MM.1S (cell line): ENCODE data around the gene PRXL2A.

ENCODE experiments used
- DNase-seq: peaks from one replicate; pipeline ENCODE4 v3.0.0-alpha.2; 2015
- H2AFZ ChIP-seq: fragments of 300-600 bp; sonication (generic); 2 replicates; pipeline ENCODE4 v1.6.0; 2016; ENCODE audit warnings: antibody characterized with exemption, low read length
- H3F3A ChIP-seq: fragments of 300-600 bp; sonication (generic); 2 replicates; pipeline ENCODE4 v1.6.1; 2016; ENCODE audit warnings: mild to moderate bottlenecking, antibody characterized with exemption, low read length, moderate library complexity, mixed read lengths; ENCODE audit not compliant: insufficient read depth
- H3K27ac ChIP-seq: fragments of 300-600 bp; sonication (generic); 2 replicates; pipeline ENCODE4 v1.5.1; 2016; ENCODE audit warnings: mild to moderate bottlenecking, low read length
- H3K27me3 ChIP-seq: fragments of 300-600 bp; sonication (generic); replicated peaks from 2 replicates; pipeline ENCODE4 v1.6.0; 2016; ENCODE audit warnings: low read length; ENCODE audit not compliant: insufficient read depth
- H3K36me3 ChIP-seq: fragments of 300-600 bp; sonication (generic); replicated peaks from 2 replicates; pipeline ENCODE4 v1.6.1; 2016; ENCODE audit warnings: mild to moderate bottlenecking, low read length, mixed read lengths; ENCODE audit not compliant: insufficient read depth
- H3K4me1 ChIP-seq: fragments of 300-600 bp; sonication (generic); 2 replicates; pipeline ENCODE4 v1.6.1; 2016; ENCODE audit warnings: low read length, mixed read lengths
- H3K4me2 ChIP-seq: fragments of 300-600 bp; sonication (generic); 2 replicates; pipeline ENCODE4 v1.6.0; 2016; ENCODE audit warnings: low read depth, low read length
- H3K4me3 ChIP-seq: fragments of 300-600 bp; sonication (generic); 2 replicates; pipeline ENCODE4 v1.5.1; 2016; ENCODE audit warnings: low read length, mixed read lengths
- H3K79me2 ChIP-seq: fragments of 300-600 bp; sonication (generic); 2 replicates; pipeline ENCODE4 v1.6.1; 2016; ENCODE audit warnings: mixed run types, low read length, mixed read lengths
- H3K9ac ChIP-seq: fragments of 300-600 bp; sonication (generic); 2 replicates; pipeline ENCODE4 v1.6.1; 2016; ENCODE audit warnings: low read length, mixed read lengths
- H3K9me2 ChIP-seq: fragments of 300-600 bp; sonication (generic); replicated peaks from 2 replicates; pipeline ENCODE4 v1.6.1; 2016; ENCODE audit warnings: mild to moderate bottlenecking, low read length, mixed read lengths; ENCODE audit not compliant: insufficient read depth
- H3K9me3 ChIP-seq: fragments of 300-600 bp; sonication (generic); replicated peaks from 2 replicates; pipeline ENCODE4 v1.6.1; 2016; ENCODE audit warnings: mild to moderate bottlenecking, low read length, mixed read lengths; ENCODE audit not compliant: insufficient read depth
- H4K20me1 ChIP-seq: fragments of 300-600 bp; sonication (generic); 2 replicates; pipeline ENCODE4 v1.6.1; 2016; ENCODE audit warnings: mild to moderate bottlenecking, low read length, moderate library complexity, mixed read lengths; ENCODE audit not compliant: insufficient read depth
- CTCF ChIP-seq: fragments of 300-600 bp; sonication (generic); IDR thresholded peaks from 2 replicates; pipeline ENCODE4 v1.5.1; 2016; ENCODE audit warnings: antibody characterized with exemption, low read length, mixed read lengths
- EZH2 ChIP-seq: fragments of 300-600 bp; sonication (generic); optimal IDR thresholded peaks from 2 replicates; pipeline ENCODE3; 2017; ENCODE audit warnings: low read depth, mild to moderate bottlenecking, antibody characterized with exemption, low read length, mixed read lengths
- EZH2phosphoT487 ChIP-seq: fragments of 300-600 bp; sonication (generic); IDR thresholded peaks from 2 replicates; pipeline ENCODE4 v1.6.1; 2018; ENCODE audit warnings: antibody characterized with exemption, low read length

The PRXL2A gene

DNA sequence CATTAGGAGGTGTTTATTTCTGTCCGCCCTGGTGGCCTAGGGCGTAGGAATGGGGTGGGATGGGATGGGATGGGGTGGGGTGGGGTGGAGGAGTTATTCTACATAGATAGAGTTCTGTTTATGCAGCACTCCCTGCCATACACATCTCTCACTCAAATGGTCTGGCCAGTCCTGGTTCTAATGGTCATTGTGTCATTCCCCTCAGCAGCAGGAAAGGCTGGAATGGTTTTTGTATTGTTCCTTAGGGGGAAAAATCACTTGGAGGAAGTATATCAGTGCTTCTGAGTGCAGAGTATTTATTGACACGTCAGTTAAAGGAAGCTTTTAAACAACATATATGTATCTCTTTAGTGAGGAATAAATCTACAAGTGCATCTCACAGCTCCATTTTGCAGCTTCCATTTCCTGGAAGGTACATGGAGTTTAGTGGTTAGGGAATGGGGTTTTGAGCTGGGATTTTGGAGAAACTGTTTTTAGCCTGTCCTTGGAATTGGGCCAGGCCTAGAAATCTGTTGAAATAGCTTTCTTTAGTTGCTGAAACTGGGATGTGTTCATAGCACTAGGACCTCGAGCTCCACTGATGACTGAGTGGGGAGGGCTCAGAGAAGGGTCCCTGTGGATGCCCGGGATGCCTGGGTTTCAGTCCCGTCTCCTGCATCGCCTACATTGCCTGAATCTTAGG lies 54.1 kb downstream of the PRXL2A start:
- Histone ChIP-seq H3K27me3 (no peaks in the 10 kb centered on the region), H3K9me3 (no peaks in the 10 kb centered on the region), H3K27ac (no peak overlapping the region), H3F3A (peaks cover 3% of the 10 kb centered on the region; the same call in 1 of the 2 replicates), H3K9me2 (no peaks in the 10 kb centered on the region), H4K20me1 (no peaks in the 10 kb centered on the region), H3K9ac (no peak overlapping the region), H3K4me2 (no peak overlapping the region), H3K79me2 (peaks cover 45% of the 10 kb centered on the region), H3K4me1 (peaks cover 4% of the 10 kb centered on the region), H3K36me3 (no peaks in the 10 kb centered on the region), H3K4me3 (no peak overlapping the region), H2AFZ (no peak overlapping the region)
- DNase-seq = no peak
- TF ChIP-seq EZH2phosphoT487 = no peak
- no peak for TF ChIP-seq CTCF
- TF ChIP-seq EZH2 = no peak

DNA sequence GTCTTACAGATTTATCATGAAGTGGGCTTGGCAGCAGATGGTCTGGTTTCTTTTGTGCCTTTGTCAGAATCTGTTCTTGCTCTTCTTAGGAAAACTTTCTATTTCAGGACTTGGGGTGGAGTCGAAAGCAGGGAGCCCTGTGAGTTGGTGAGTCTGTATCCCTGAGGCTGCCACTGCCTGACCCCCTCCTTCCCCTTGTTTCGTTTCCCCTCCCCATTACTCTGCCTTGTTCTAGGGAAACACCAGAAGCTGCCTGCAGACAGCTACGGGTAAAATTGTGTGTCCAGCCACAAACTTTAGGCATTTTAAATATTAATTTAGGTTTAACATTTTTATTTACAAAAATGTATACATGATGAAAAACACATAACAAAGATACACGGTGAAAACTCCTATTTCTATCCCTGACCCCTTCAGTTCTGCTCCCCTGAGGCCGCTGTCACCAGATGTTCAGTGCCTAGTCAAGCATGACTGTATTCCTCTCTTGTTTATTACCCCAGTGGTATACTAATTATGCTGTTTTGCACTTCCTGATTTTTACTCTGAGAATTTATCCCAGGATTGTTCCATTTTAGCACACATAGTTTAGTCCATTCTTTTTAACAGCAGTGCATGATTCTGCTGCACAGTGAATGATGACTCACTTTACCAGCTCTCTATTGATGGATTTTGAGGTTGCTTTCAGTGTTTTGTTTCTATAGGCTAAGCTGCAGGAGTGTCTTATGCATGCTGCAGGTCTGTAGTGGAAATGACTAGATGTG lies 54.8 kb downstream of the PRXL2A start:
- DNase-seq = no peak
- no peak overlapping the region for H2AFZ ChIP-seq
- no peaks in the 10 kb centered on the region for H4K20me1 ChIP-seq
- H3K4me2 ChIP-seq = no peak overlapping the region
- H3K9me2 ChIP-seq = no peaks in the 10 kb centered on the region
- no peak overlapping the region for H3K27ac ChIP-seq
- H3K9ac ChIP-seq = no peak overlapping the region
- TF ChIP-seq EZH2 (no peak), CTCF (no peak), EZH2phosphoT487 (no peak)
- no peak overlapping the region for H3K4me3 ChIP-seq
- H3K79me2 ChIP-seq = peaks cover 39% of the 10 kb centered on the region
- peaks cover 4% of the 10 kb centered on the region for H3K4me1 ChIP-seq
- H3K9me3 ChIP-seq = no peaks in the 10 kb centered on the region
- no peaks in the 10 kb centered on the region for H3K27me3 ChIP-seq
- H3K36me3 ChIP-seq = no peaks in the 10 kb centered on the region
- peaks cover 3% of the 10 kb centered on the region; the same call in 1 of the 2 replicates for H3F3A ChIP-seq

DNA sequence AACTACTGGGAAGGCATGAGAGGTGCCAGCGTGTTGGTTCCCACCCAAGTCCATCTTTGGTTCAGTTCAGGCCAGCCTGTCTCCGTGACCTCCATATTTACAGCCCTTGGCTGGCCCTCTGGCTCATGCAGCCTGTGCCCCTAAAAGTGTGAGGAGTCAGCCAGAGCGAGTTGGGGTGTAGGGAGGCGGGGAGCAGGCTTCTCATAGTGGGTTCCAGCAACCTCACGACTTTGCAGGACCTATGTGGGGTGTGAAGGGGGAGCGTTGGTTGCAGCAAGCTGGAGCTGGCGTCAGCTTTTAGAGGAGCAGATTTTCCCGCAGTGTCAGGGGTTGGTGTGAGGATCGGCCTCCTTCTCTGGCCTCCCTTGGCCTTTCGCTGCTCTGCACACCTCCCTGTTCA lies 55.5 kb downstream of the PRXL2A start:
- no peak for DNase-seq
- no peak overlapping the region for H3K9ac ChIP-seq
- no peak for TF ChIP-seq EZH2phosphoT487
- no peak for TF ChIP-seq EZH2
- TF ChIP-seq CTCF = no peak
- H2AFZ ChIP-seq = no peak overlapping the region
- H3K27me3 ChIP-seq = no peaks in the 10 kb centered on the region
- H3K4me2 ChIP-seq = no peak overlapping the region
- H3K79me2 ChIP-seq = peaks cover 39% of the 10 kb centered on the region
- peaks cover 3% of the 10 kb centered on the region; the same call in 1 of the 2 replicates for H3F3A ChIP-seq
- no peaks in the 10 kb centered on the region for H4K20me1 ChIP-seq
- H3K27ac ChIP-seq = no peak overlapping the region
- no peaks in the 10 kb centered on the region for H3K9me2 ChIP-seq
- no peaks in the 10 kb centered on the region for H3K9me3 ChIP-seq
- H3K4me1 ChIP-seq = 0 out of 2 replicates have a peak, but pooled peaks cover under 1% of the 10 kb centered on the region
- no peak overlapping the region for H3K4me3 ChIP-seq
- H3K36me3 ChIP-seq = no peaks in the 10 kb centered on the region
